K562 (cell line): Measurements from ENCODE around the gene FOXJ3.

ENCODE experiments used
- SREBF2 ChIP-seq: sonication (generic); formaldehyde crosslinking; IDR thresholded peaks from 2 replicates; pipeline ENCODE4 v1.4.0; 2020; ENCODE audit warnings: mild to moderate bottlenecking, missing genetic modification reagents
- ZBTB49 ChIP-seq: sonication (generic); formaldehyde crosslinking; IDR thresholded peaks from 2 replicates; pipeline ENCODE4 v1.8.0; 2022; ENCODE audit warnings: missing genetic modification reagents, mild to moderate bottlenecking, borderline replicate concordance
- ZNF311 ChIP-seq: fragments of 250-450 bp; sonication (Bioruptor Pico); IDR thresholded peaks from 2 replicates; pipeline ENCODE4 v1.4.0; 2020; ENCODE audit warnings: mild to moderate bottlenecking, moderate library complexity

GRCh38 chr1:42319128-42319851, 15.7 kb downstream of the FOXJ3 start:
- no peak for TF ChIP-seq ZBTB49 (CRISPR knock-in tag)
- TF ChIP-seq SREBF2 (CRISPR knock-in tag): no peak
- TF ChIP-seq ZNF311 (CRISPR knock-in tag): no peak
